Esophagus muscularis mucosa (tissue), 4 donors: ENCODE measurements around the gene ATP5ME. TPM values are rescaled to one million over a fixed set of nuclear protein-coding genes. Genes with fewer than 3 reads are reported as not detected.
"Not testable (repeated sequence)": the region's sequence is repeated elsewhere in the genome, so short reads cannot be mapped to it uniquely, and the experiment has no call there.

Source experiments
- DNase-seq: peaks from one replicate; pipeline ENCODE4 v3.0.0-alpha.2; 2017; ENCODE audit errors: extremely low spot score
- H3K27ac ChIP-seq, 4 donors: fragments of 200-600 bp; sonication (generic); replicated peaks in 1 of 4; 1 replicate in 3 of 4; 2 replicates in 1 of 4; pipeline ENCODE4 v1.5.1; 2016 to 2019; ENCODE audit warnings: mild to moderate bottlenecking in 1 of 4
- H3K27me3 ChIP-seq, 4 donors: fragments of 200-600 bp; sonication (generic); one replicate each; pipeline versions ENCODE4 v1.5.1 to v1.6.0; 2016 to 2019
- H3K36me3 ChIP-seq, 4 donors: fragments of 200-600 bp; sonication (generic); one replicate each; pipeline ENCODE4 v1.5.1; 2016 to 2019
- H3K4me1 ChIP-seq, 4 donors: fragments of 200-600 bp; sonication (generic); one replicate each; pipeline ENCODE4 v1.5.1; 2016 to 2019
- H3K4me3 ChIP-seq, 4 donors: fragments of 200-600 bp; sonication (generic); 1 replicate in 2 of 4; 2 replicates in 2 of 4; pipeline ENCODE4 v1.5.1; 2016 to 2019; ENCODE audit warnings: mild to moderate bottlenecking in 4 of 4, moderate library complexity in 1 of 4
- H3K9me3 ChIP-seq, 4 donors: fragments of 200-600 bp; sonication (generic); 1 replicate in 3 of 4; 2 replicates in 1 of 4; pipeline ENCODE4 v1.5.1; 2016 to 2019
- CTCF ChIP-seq, 3 experiments: fragments of 200-600 bp in 2 of 3; fragments of 450-650 bp in 1 of 3; sonication (generic) in 2 of 3; IDR thresholded peaks; one replicate each; pipeline ENCODE4 v1.5.1; 2017 to 2019; ENCODE audit warnings: antibody characterized with exemption in 3 of 3, mild to moderate bottlenecking in 2 of 3, moderate library complexity in 1 of 3
- EP300 ChIP-seq: sonication (generic); formaldehyde crosslinking; IDR thresholded peaks from one replicate; pipeline ENCODE4 v1.6.1; 2017; ENCODE audit warnings: antibody characterized with exemption
- POLR2A ChIP-seq: fragments of 450-650 bp; IDR thresholded peaks from one replicate; pipeline ENCODE4 v1.6.1; 2017; ENCODE audit warnings: antibody characterized with exemption, moderate library complexity, mild to moderate bottlenecking, low read depth
- POLR2AphosphoS5 ChIP-seq, 2 donors: sonication (generic); formaldehyde crosslinking; IDR thresholded peaks; one replicate each; pipeline ENCODE4 v1.6.1; 2017; ENCODE audit warnings: antibody characterized with exemption in 2 of 2
- WGBS: methylation state at CpG from one replicate; pipeline ENCODE4 v1.1.5; 2018; 5-methylcytosine and 5-hydroxymethylcytosine counted together
- intact Hi-C: fragments of 100-400 bp; cut with DNase I; formaldehyde crosslinking; loops from one replicate; pipeline ENCODE4 v1.15.1; 2023
- total RNA-seq, 4 donors: library from RNA; depleted of rRNA; stranded (reverse); fragments of >200 nt; gene quantifications; one replicate each; pipeline versions ENCODE4 v1.1.0 to v1.2.1, GENCODE V29; 2016

ATP5ME gene
- total RNA-seq, 4 donors from 2014 or later, result 111 to 224 (median 154) TPM

- intact Hi-C loops, result no loop called here
- H3K27me3 ChIP-seq, result no peaks in the 10 kb centered on the region
- H3K4me1 ChIP-seq, result peaks cover 17 to 32% (median 24%) of the 10 kb centered on the region in 4 donors
- 25% methylated on average over 20 of the region's 55 CpGs for WGBS
- no peak for TF ChIP-seq EP300
- no peak for TF ChIP-seq POLR2A
- TF ChIP-seq CTCF (IDR thresholded peaks at IDR 0.05), result no peak
- no peak for TF ChIP-seq POLR2AphosphoS5 (IDR thresholded peaks at IDR 0.05)
- no peaks in the 10 kb centered on the region for H3K9me3 ChIP-seq
- H3K36me3 ChIP-seq, result peaks cover 18 to 33% (median 27%) of the 10 kb centered on the region in 4 donors
- DNase-seq, result no peak
- peak overlapping the region; percentile 88 to 97 (median 94) for H3K4me3 ChIP-seq
- peak overlapping the region; percentile 94 to 97 (median 96) for H3K27ac ChIP-seq
Observed at GRCh38 chr4:673349-674091, 556 bp downstream of the ATP5ME start.

GRCh38 chr4:671769-672168, 2.3 kb downstream of the ATP5ME start:
- H3K9me3 ChIP-seq, result no peaks in the 10 kb centered on the region
- WGBS, result 76% methylated on average over 2 of the region's 3 CpGs
- peaks cover 17 to 32% (median 24%) of the 10 kb centered on the region in 4 donors for H3K4me1 ChIP-seq
- intact Hi-C loops, result no loop called here
- peaks cover 18 to 33% (median 27%) of the 10 kb centered on the region in 4 donors for H3K36me3 ChIP-seq
- H3K27ac ChIP-seq, result no peak overlapping the region
- H3K27me3 ChIP-seq, result no peaks in the 10 kb centered on the region
- no peak overlapping the region for H3K4me3 ChIP-seq
- DNase-seq, result no peak
- TF ChIP-seq POLR2AphosphoS5 (IDR thresholded peaks at IDR 0.05) (no peak), CTCF (IDR thresholded peaks at IDR 0.05) (no peak), POLR2A (no peak), EP300 (no peak)

- 94% methylated on average over 11 of the region's 11 CpGs for WGBS
- Histone ChIP-seq H3K27me3 (peaks cover 0 to 10% (median 0%) of the 10 kb centered on the region in 4 donors), H3K36me3 (peaks cover 18 to 33% (median 27%) of the 10 kb centered on the region in 4 donors), H3K4me1 (peaks cover 8 to 16% (median 15%) of the 10 kb centered on the region in 4 donors)
- H3K27ac ChIP-seq, intact Hi-C loops, H3K9me3 ChIP-seq, H3K4me3 ChIP-seq, DNase-seq: not testable (repeated sequence)
- TF ChIP-seq POLR2AphosphoS5 (IDR thresholded peaks at IDR 0.05), result peak in 1 of 2 donors; percentile 15
Observed at GRCh38 chr4:669806-670559, 4.1 kb downstream of the ATP5ME start.

GRCh38 chr4:668219-668618, 5.9 kb downstream of the ATP5ME start:
- H3K9me3 ChIP-seq, DNase-seq, H3K27ac ChIP-seq, H3K4me3 ChIP-seq, intact Hi-C loops: not testable (repeated sequence)
- 93% methylated on average over 6 of the region's 6 CpGs for WGBS
- Histone ChIP-seq H3K4me1 (peaks cover 6 to 24% (median 20%) of the 10 kb centered on the region in 4 donors), H3K27me3 (peaks cover 0 to 28% (median 0%) of the 10 kb centered on the region in 4 donors), H3K36me3 (peaks cover 18 to 33% (median 27%) of the 10 kb centered on the region in 4 donors)

- Histone ChIP-seq H3K36me3 (peaks cover 17 to 27% (median 22%) of the 10 kb centered on the region in 4 donors), H3K4me3 (no peak overlapping the region), H3K9me3 (no peaks in the 10 kb centered on the region), H3K27me3 (peaks cover 0 to 33% (median 0%) of the 10 kb centered on the region in 4 donors), H3K27ac (no peak overlapping the region), H3K4me1 (peaks cover 5 to 21% (median 18%) of the 10 kb centered on the region in 4 donors)
- 58% methylated on average over 6 of the region's 10 CpGs for WGBS
- TF ChIP-seq POLR2AphosphoS5 (IDR thresholded peaks at IDR 0.05) (no peak), CTCF (IDR thresholded peaks at IDR 0.05) (no peak), EP300 (no peak), POLR2A (no peak)
- DNase-seq, result no peak
- intact Hi-C loops, result no loop called here
Observed at GRCh38 chr4:667545-667925, 6.5 kb downstream of the ATP5ME start.
